Stimulated activated CD4-positive, alpha-beta T cell treated with anti-CD3 and anti-CD28 coated beads, TNF-alpha, amount 100 ng/mL, for 24 hours (primary cell): ENCODE measurements around the gene PPP2R3A.

ENCODE experiments used
- DNase-seq, 3 experiments: peaks; one replicate each; pipeline ENCODE4 v3.0.0-alpha.2; 2020; ENCODE audit warnings: low read depth in 3 of 3

The PPP2R3A gene

DNA sequence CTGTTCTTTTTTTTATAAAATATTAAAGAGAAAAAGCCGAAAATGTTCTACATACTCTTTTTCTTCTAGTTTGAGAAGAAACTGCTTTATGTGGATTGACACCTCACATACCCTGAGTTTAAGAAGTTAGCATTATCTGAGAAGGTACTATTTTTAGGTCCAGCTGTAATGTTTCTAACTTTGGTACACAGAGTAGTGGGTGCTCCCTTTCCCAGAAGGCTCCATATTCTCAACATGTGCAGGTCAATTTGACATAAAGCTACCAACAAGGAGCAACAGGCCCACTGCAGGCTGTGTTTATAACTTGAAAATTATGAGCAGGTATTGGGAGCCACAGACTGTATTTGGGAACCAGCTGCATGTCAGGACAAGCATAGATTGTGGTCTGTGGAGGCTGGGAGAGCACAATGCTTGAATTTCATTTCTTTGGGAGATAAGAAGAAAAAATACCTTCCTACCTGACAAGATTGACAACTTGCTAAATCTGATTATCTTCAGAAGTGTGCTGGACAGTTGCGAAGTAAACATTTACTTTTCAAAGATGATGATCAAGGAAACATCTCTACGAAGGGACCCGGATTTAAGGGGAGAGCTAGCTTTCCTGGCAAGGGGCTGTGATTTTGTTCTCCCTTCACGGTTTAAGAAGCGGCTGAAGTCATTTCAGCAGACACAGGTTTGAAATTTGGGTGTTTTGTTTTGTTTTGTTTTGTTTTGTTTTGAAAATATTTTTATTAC, 57.2 kb downstream of the PPP2R3A start:
- DNase-seq = no peak

GRCh38 chr3:136023264-136023978, 57.9 kb downstream of the PPP2R3A start:
- no peak for DNase-seq

DNA sequence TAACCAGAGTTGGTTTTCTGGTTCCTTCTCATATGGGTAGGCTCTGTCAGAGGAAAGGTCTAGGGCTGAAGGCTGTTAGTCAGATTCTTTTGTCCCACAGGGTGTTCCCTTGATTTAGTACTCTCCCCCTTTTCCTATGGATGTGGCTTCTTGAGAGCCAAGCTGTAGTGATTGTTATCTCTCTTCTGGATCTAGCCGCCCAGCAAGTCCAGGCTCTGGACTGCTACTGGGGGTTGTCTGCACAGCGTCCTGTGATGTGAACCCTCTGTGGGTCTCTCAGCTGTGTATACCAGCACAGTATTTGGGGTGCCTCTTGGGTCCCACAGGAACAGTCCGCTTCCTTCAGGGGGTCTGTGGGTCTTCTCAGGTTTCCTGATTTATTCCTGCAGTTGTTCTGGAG, 70.8 kb downstream of the PPP2R3A start:
- DNase-seq = no peak

DNA sequence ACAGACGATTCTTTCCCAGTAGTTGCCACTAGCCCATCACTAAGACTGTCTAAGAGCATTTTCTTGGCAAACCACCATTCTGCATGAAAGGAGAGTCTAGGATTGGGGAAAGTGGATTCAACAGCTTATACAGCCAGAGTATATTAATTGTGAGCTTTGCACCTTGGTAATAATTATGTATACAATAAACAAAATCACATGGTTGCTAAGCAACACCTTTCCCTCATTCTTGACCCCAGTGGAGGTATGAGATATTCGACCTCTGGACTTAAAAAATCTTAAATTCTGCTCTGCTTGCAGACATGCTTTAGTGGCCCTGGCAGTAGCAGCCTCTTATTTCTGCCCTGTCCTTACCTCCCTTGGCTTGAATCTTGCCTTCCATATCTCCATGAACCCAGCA, 73.1 kb downstream of the PPP2R3A start:
- DNase-seq = no peak

DNA sequence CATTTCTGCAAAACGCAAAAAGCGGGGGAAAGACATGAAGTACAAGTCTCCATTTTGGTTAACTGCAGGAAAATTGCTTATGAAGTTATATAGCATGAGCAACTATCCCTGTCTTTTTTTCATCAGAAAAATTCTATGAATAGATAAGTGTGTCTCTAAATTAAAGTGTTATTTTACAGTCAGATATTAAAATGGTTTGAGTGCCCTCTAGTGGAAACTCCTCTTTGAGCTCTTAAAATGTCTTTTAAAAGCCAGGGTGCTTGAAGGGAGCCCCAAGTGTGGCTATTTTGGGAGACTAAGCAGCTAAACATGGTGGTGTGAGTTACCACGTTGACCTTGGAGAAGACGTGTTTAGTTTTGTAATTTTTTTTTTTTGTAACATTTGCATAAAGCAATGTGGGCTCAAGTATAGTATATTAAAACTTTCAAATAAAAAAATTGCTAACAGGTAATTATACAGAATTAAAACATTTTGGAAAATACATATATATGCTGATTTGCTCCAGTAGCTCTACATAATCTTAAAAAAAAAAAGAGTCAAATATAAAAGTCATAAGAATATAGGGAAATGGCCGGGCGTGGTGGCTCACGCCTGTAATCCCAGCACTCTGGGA, 77.2 kb downstream of the PPP2R3A start:
- DNase-seq = no peak

DNA sequence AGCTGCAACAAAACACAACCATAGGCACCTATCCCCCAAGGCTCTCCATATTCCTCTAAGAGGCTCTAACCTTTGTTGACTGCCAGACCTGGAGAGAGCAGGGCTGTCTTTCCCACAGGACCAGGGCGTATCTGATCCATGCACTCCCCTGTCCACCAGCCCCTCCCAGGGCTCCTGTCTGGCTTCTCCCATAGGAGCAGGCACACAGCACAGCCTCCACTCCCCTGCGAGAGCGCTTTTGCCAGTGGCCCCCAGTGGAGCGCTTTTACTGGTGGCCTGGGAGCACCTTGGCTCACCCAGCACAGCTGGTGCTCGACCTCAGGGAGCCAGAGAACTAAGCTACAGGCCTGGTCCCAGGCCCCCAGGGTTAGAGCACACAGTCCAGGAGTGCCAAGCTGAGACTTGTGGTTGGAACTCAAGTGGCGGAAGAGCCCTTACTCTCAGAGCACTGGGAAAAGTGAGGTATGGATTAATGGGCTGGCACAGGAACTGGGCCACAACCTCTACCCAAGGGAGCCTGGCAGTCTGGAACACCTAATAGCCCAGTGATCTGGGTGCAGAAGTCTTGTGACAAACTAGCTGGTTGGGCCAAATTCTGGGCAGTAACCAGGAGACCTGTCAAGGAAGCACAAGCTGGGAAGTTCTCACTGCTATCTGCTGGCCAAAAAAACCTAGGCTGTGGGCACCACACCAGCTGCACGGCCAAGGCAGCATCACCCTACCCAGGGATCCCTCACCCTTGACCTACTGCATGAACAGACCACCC, 79.6 kb downstream of the PPP2R3A start:
- no peak for DNase-seq

DNA sequence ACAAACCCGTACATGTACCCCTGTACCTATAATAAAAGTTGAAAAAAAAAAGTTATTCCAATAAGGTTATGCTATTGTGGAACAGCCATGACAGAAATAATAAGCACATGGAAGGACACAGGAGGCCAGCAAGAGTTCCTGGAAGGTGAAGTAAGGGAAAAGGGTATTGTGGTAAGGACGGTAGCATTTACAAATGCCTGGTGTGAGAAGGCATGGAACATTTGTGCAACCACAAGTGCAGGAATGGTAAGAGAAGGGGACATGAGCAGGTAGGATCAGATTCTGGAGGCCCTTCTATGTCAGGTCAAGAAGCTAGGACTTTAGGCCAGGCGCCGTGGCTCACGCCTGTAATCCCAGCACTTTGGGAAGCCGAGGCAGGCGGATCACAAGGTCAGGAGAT, 82.5 kb downstream of the PPP2R3A start:
- no peak for DNase-seq

GRCh38 chr3:136050250-136050649, 84.7 kb downstream of the PPP2R3A start:
- no peak for DNase-seq

DNA sequence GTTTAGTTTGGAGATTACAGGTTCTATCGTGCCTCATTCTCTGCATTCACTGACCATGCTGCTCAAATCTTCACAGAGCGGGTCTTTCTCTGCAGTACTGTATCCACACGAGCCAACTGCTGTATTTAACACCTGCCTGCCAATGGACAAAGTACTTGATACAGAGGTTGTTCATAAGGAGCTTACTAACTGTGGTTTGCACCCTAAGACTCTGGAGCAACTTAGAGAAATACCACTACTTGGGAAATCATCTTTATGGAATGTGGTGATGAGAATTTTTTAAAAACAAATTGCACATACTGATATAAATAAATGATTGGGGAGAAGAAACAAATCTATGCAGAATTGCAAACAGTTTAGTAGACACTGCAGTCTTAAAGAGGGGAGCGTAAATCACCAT, 90.0 kb downstream of the PPP2R3A start:
- DNase-seq = no peak

DNA sequence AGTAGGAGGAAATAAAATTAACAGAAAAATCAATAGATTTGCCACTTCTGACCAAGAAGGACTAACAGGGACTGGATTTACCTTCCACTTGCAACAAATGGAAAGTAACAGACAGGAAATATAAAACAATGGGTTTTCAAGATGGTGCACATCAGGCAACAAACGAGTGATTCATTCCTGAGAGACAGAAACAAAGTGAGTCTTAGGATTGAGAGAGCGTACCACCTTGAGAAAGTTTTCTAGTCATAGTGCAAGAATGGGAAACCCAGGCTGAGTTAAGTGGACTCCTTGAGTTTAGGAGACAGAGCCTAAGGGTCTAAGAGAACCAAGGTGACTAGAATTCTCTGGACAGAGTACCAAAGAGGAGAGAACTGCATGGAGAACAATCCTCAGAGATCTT, 101.7 kb downstream of the PPP2R3A start:
- no peak for DNase-seq

DNA sequence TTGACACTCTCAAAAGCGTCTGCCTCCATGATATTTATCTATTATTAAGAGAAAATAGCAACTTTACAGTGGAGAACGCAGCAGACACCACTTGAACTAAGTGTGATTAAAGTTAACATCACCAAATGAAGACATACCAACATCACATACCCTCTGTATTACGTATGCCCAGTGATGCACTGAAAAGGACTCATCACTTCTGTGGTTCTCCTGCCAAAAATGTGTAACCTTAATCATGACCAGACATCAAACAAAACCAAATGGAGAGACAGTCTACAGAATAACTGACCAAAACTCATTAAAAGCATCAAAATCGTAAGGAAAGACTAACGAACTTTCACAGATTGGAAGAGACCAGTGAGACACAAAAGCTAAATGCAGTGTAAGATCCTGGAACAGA, 103.2 kb downstream of the PPP2R3A start:
- no peak for DNase-seq

GRCh38 chr3:136069933-136070332, 104.4 kb downstream of the PPP2R3A start:
- DNase-seq = no peak

DNA sequence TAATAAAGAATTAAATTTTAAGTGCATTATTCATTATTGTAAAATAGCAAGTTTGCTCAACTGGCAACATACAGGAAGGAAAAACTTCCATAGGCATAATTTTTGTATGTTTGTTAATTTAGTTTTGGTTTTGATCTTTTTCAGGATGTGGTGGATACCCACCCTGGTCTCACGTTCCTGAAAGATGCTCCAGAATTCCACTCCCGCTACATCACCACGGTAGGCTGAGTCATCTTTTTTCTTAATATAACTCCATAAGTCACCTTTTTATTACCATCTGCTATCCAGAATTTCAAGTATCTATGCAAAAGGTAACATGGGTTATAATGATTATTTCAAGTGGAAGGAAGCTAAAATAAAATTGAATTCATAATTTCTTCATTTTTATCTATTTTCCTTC, 104.8 kb downstream of the PPP2R3A start:
- DNase-seq = no peak

- no peak for DNase-seq
These were observed 105.7 kb downstream of the PPP2R3A start for GRCh38 chr3:136070953-136071949.

- no peak for DNase-seq
These were observed 109.1 kb downstream of the PPP2R3A start for GRCh38 chr3:136074546-136075170.

- DNase-seq = peak; percentile 41 to 68 (median 63)
These were observed 109.8 kb downstream of the PPP2R3A start for GRCh38 chr3:136075218-136075808.

- DNase-seq = no peak
These were observed 110.3 kb downstream of the PPP2R3A start for GRCh38 chr3:136075811-136076210.

DNA sequence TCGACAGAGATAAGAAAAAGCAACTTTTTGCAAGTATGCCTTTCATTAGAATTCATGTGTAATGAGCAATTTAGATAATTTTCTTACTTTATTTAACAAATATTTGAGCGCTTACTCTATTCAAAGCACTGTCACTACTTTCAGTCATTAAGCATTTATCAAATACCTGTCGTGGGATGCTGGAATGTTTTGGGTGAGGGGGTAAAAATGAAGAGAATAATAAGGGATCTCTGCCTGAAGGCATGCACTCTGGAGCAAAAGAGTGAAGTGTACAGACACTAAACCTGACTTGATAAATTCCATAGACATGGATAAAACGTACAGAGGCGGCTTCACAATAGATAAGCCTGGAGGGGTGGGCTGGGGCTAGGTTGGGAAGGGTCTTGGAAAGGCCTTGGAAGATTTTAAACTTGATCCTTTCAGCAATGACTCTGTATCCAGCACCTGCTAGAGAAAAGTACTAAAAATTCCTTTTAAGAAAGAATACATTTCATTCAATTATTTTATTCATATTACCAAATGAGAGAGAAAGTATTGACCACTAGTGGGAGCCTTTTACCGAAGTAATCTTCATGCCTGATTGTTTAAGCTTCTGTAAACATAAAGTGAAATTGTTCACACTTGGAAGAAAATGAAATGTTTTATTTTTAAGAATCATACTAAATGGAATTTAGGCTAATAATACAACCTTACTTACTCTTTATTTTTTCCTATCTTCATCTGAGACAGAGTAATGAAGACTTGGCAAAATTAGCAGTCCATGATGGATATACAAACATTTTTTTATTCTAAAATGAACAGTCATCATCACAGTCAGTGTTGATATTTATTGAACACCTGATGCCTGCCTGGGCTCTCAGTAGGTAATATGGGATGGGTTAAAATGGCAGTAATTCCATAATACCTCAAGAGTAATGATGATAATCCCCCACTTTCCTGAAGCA, 113.2 kb downstream of the PPP2R3A start:
- no peak for DNase-seq
